ENCODE results near the gene PTX4. TPM values are rescaled to one million over a fixed set of nuclear protein-coding genes. Genes with fewer than 3 reads are reported as not detected.
"Not testable (repeated sequence)": the region's sequence is repeated elsewhere in the genome, so short reads cannot be mapped to it uniquely, and the experiment has no call there.

PTX4 gene
- total RNA-seq, 1 donor from 2014 or later = not detected

DNA sequence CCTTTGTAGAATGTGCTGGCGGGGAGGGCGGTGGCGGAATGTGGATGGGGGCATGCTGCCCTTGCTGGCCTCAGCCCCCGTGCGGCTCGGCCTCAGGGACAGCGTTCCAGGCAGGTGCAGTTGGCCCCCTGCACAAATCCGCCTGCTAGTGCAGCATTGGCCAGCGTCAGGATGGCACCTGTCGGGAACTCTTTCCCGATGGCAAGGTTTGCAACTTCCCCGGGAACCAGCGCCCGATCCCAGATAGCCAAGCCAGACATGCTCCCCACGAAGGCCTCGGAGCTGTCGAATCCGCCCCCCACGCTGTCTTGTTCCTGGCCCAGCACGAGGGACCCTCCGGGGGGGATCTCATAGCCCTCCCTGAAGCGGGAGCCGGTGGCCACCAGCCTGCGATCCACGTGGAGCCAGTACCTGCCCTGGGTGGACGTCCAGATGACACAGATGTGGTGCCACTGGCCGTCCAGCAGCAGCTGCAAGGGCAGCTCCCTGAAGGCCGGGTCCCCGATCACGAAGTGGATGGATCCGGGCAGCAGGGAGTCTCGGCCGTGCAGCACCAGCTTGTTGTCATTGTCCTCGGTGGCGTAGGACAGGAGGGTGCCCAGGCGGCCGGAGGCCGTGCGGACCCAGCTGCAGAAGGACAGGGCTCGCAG is 2.8 kb downstream of the PTX4 start:
- no peak for DNase-seq (ENCODE audit: low read depth, low spot score)

GRCh38 chr16:1481906-1482835 is 6.6 kb downstream of the PTX4 start:
- DNase-seq (ENCODE audit: low read depth, low spot score) = no peak

GRCh38 chr16:1478937-1479336 is 9.8 kb downstream of the PTX4 start:
- not testable (repeated sequence) for DNase-seq (ENCODE audit: low read depth, low spot score)

DNA sequence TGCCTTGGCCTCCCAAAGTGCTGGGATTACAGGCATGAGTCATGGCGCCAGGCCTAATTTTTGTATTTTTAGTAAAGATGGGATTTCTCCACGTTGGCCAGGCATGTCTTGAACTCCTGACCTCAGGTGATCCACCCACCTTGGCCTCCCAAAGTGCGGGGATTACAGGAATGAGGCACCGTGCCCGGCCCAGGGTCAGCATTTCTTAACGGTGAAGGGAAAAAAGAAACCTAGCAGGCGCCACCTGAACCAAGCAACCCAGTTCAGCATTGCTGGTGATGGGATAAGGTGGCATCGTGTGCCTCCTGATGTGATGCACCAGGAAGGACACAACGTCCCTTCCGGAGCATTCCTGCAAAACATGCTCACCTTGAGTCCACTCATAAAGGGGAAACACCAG is 11.7 kb downstream of the PTX4 start:
- no peak for DNase-seq (ENCODE audit: low read depth, low spot score)

- no peak for DNase-seq (ENCODE audit: low read depth, low spot score)
Observed at GRCh38 chr16:1475552-1476114, 13.1 kb downstream of the PTX4 start.

DNA sequence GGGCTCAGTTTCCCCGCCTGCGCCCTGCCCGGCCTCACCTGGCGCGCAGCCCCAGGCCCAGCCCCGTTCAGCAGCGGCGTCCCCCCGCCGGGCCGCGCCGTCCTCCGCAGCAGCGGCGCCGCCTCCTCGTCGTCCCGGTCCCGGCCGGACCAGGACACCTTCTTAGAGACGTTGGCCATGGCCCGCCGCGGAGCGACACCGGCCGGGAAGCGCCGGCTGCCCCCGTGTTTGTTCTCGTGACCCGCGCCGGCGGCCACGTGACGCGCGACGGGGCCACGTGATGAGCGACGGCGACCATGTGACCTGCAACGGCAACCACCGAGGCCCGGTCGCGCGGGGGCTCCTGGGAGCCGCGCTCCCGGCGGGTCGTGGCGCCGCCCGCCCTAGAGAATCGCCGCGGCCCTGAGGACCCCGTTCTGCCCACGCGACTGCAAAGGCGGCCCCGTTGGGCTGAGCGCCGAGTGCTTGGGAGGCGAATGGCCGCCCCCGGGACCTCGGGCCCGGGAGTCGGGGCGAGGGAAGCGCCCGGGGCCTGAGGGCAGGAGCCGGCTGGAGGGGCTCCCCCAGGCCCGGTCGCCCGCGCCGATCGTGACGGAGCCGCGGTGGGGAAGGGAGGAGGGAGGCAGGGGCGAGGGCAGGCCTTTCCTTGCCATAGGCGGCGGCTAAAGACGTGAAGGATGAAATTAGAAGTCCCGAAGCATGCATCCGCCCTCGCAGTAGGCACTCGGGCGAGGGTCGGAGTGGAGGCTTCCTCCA is 13.8 kb downstream of the PTX4 start, which contains the start of gene CLCN7:
TSS of gene CLCN7 (minus strand) at position 233 of the 756 bp plus-strand sequence. CDS start at position 179, 54 bp downstream.
- peak; percentile 47 for DNase-seq (ENCODE audit: low read depth, low spot score)

DNA sequence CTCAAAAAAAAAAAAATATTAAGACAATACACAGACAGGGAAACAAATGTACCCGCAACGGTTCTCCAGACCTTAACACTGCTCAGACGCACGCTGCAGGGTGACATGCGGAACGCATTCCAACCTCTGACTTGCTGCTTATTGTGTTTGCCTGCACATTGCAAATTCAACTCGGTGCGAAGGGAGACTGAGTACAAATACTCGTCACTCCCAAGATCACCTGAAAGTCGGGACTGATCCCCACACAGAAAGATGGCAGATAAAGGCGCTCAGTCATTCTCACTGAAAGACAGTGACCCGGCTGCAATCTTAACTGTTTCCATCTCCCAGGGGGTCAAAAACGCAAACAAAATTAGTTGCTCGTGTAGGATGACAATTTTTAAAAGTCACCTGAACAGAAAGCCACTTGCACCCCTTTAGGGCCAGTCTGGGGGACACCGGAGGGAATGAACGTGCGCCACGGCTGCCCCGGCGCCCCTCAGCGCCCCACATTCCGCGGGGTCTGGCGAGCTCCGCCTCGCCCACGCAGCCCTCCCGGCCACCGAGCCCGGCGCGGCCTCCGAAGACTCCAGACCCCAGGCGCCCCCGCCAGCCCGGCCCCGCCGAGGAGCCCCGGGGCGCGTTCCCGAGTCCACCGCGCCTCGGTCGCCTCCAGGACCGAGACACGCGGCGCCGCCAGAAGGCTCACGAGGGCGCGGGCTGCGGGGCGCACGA is 14.5 kb downstream of the PTX4 start:
- DNase-seq (ENCODE audit: low read depth, low spot score) = no peak

DNA sequence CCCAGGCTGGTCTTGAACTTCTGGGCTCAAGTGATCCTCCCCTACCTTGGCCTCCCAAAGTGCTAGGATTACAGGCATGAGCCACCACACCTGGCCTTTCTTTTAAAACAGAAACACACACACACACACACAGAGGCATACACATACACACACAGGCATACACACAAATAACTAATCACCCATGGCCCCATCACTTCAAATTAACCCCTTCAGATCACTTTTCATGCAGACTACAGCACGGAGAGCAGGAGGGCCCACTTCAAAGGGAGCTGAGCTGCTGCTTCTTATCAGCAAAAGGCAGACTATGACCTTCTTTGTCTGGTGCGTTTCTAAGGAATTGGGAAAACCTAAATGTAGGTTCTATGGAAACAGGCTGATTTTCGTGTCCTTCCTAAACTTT is 15.8 kb downstream of the PTX4 start:
- no peak for DNase-seq (ENCODE audit: low read depth, low spot score)

- DNase-seq (ENCODE audit: low read depth, low spot score) = no peak
Observed at GRCh38 chr16:1471569-1472194, 17.1 kb downstream of the PTX4 start.

GRCh38 chr16:1470481-1471251 is 18.1 kb downstream of the PTX4 start:
- no peak for DNase-seq (ENCODE audit: low read depth, low spot score)

- no peak for DNase-seq (ENCODE audit: low read depth, low spot score)
Observed at GRCh38 chr16:1469693-1470201, 19.0 kb downstream of the PTX4 start.

- not testable (repeated sequence) for DNase-seq (ENCODE audit: low read depth, low spot score)
Observed at GRCh38 chr16:1469141-1469540, 19.6 kb downstream of the PTX4 start.

GRCh38 chr16:1468426-1468810 is 20.3 kb downstream of the PTX4 start:
- no peak for DNase-seq (ENCODE audit: low read depth, low spot score)

DNA sequence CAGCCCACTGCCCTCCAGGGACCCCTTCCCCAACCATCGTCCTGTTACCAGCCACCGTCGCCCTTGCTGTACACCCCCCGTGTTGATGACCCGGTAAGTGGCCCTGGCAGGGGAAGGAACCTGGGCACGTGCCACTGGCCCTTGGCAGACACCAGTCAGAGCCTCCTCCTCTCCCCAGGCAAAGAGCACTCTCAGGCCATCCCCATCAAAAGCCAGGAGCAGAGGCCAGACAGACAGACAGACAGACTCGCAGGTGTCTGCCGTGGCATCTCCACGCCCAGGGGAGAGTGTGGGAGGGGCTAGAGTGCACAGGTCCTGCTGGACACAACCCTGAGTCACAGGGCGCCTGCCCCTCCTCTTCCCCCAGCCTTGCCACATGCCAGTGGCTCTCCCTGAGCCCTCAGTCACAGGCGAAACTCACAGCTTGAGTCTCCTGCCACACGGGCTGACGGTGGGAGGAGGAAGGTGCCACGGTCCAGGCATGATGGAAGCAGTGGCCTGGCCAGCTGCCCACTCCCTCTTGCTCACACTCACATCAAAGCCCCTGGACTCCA is 21.7 kb downstream of the PTX4 start:
- no peak for DNase-seq (ENCODE audit: low read depth, low spot score)

DNA sequence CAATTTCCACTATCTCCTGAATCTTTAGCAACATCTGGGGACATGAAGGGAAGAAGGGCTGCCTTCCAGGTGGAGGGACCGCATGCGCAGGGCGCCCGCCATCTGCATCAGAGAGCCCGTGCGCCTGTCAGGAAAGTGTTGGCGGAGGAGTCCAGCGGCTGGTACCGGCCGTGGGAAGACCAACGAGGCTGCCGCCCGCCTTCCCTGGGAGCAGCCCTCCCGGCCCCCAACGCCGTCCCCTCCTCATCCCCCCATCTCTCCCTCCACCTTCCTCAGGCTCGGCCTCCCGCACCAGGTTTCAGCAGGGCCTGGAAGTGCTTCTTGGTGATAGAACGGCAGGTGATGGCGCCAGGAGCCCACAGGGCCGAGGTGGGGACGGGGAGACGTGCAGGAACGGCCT is 22.7 kb downstream of the PTX4 start:
- no peak for DNase-seq (ENCODE audit: low read depth, low spot score)

DNA sequence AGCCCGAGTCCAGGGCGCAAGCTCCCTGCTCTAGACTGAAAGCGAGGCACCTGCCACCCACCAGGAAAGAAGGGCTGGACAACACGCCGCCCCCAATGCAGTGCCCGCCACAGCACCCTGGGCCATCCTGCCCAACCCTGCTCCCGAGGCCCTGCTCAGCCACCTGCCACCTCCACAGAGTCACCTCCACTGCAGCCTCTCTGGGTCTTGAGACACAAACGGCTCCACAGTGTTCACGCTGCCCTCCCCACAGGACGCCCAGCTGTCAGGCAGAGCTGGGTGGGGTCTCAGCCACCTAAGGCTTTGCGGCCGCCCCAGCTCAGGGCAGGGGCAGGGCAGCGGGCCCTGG is 23.2 kb downstream of the PTX4 start:
- no peak for DNase-seq (ENCODE audit: low read depth, low spot score)

- no peak for DNase-seq (ENCODE audit: low read depth, low spot score)
Observed at GRCh38 chr16:1464894-1465566, 23.7 kb downstream of the PTX4 start.

GRCh38 chr16:1464196-1464893 is 24.4 kb downstream of the PTX4 start:
- DNase-seq (ENCODE audit: low read depth, low spot score) = no peak

Data from pulmonary artery endothelial cell (primary cell).